Liver (tissue), 9 donors: Measurements from ENCODE around the gene DNASE2B. TPM values are rescaled to one million over a fixed set of nuclear protein-coding genes. Genes with fewer than 3 reads are reported as not detected.

ENCODE experiments used
- DNase-seq: peaks from one replicate; pipeline ENCODE4 v3.0.0-alpha.2; 2017; ENCODE audit warnings: low spot score
- H3K27ac ChIP-seq, 2 donors: one replicate each; pipeline ENCODE4 v1.7.0; 2013; ENCODE audit warnings: inconsistent platforms in 2 of 2, low read length in 2 of 2, control low read depth in 1 of 2, low read depth in 1 of 2, mild to moderate bottlenecking in 1 of 2
- H3K27me3 ChIP-seq, 4 donors: one replicate each; pipeline versions ENCODE4 v1.6.1 to v1.7.0; 2013; ENCODE audit warnings: low read length in 3 of 4, inconsistent platforms in 1 of 4, mild to moderate bottlenecking in 1 of 4, moderate library complexity in 1 of 4; ENCODE audit not compliant: control insufficient read depth in 4 of 4, insufficient read depth in 4 of 4
- H3K36me3 ChIP-seq, 4 donors: one replicate each; pipeline versions ENCODE4 v1.6.1 to v1.7.0; 2013; ENCODE audit warnings: low read length in 3 of 4, mild to moderate bottlenecking in 3 of 4, low read depth in 1 of 4, moderate library complexity in 1 of 4; ENCODE audit not compliant: control insufficient read depth in 4 of 4, insufficient read depth in 3 of 4
- H3K4me1 ChIP-seq, 4 donors: one replicate each; pipeline versions ENCODE4 v1.6.1 to v1.7.0; 2013; ENCODE audit warnings: low read length in 3 of 4, mild to moderate bottlenecking in 3 of 4, moderate library complexity in 1 of 4; ENCODE audit not compliant: control insufficient read depth in 4 of 4, insufficient read depth in 4 of 4
- H3K4me3 ChIP-seq, 3 donors: one replicate each; pipeline versions ENCODE4 v1.6.1 to v1.7.0; 2013; ENCODE audit warnings: low read length in 3 of 3, control low read depth in 1 of 3, low read depth in 1 of 3, mild to moderate bottlenecking in 1 of 3
- H3K9ac ChIP-seq, 2 donors: one replicate each; pipeline ENCODE4 v1.7.0; 2013; ENCODE audit warnings: low read length in 2 of 2, mild to moderate bottlenecking in 2 of 2, moderate library complexity in 2 of 2, control low read depth in 1 of 2, low read depth in 1 of 2
- H3K9me3 ChIP-seq, 4 donors: one replicate each; pipeline versions ENCODE4 v1.6.1 to v1.7.0; 2013; ENCODE audit warnings: low read length in 3 of 4; ENCODE audit not compliant: control insufficient read depth in 4 of 4
- ATF3 ChIP-seq: IDR thresholded peaks from 2 replicates; pipeline ENCODE4 v1.6.1; 2016; ENCODE audit warnings: antibody characterized with exemption
- JUND ChIP-seq, 2 donors: IDR thresholded peaks; 2 replicates each; pipeline ENCODE4 v1.6.1; 2016; ENCODE audit warnings: antibody characterized with exemption in 2 of 2
- RXRA ChIP-seq, 2 donors: IDR thresholded peaks; 2 replicates each; pipeline ENCODE4 v1.6.1; 2017 to 2018; ENCODE audit warnings: antibody characterized with exemption in 2 of 2, mild to moderate bottlenecking in 1 of 2
- TAF1 ChIP-seq: conservative IDR thresholded peaks from 2 replicates; pipeline ENCODE4 v1.6.1; 2016; ENCODE audit warnings: antibody characterized with exemption, mild to moderate bottlenecking
- WGBS: extraction: QIAGEN DNeasy Blood & Tissue Kit; methylation state at CpG from one replicate; pipeline ENCODE4 v1.1.7; 2013; 5-methylcytosine and 5-hydroxymethylcytosine counted together
- polyA plus RNA-seq, 2 donors: library from polyadenylated mRNA; stranded (reverse) in 1 of 2; unstranded in 1 of 2; fragments of 200-250 nt in 1 of 2; fragments of >200 nt in 1 of 2; fragmentation: Nextera tagmentation in 1 of 2; extraction: Ambion mirVana in 1 of 2; gene quantifications; one replicate each; pipeline versions ENCODE4 v1.2.1 to v1.2.3, GENCODE V29; 2013 to 2015
- total RNA-seq, 2 donors: library from RNA; depleted of rRNA; stranded (reverse); fragments of >200 nt; gene quantifications; one replicate each; pipeline ENCODE4 v1.2.3, GENCODE V29; 2014
- TF ChIP-seq, protein P1 (sequence below): fragments of 150-350 bp; IDR thresholded peaks from 2 replicates; pipeline ENCODE4 v1.5.1; 2017; ENCODE audit warnings: improper control_type of control experiment, low read depth, low read length; ENCODE audit not compliant: missing input control
- TF ChIP-seq, protein P2 (sequence below): IDR thresholded peaks from 2 replicates; pipeline ENCODE4 v1.6.1; 2016; ENCODE audit warnings: antibody characterized with exemption
- TF ChIP-seq, protein P3 (sequence below): IDR thresholded peaks from 2 replicates; pipeline ENCODE4 v1.6.1; 2016; ENCODE audit warnings: antibody characterized with exemption, mild to moderate bottlenecking
- donor health status: healthy.
- donor health status: healthy.
- donor health status: healthy.
- donor health status: healthy.
- donor health status: healthy.

DNASE2B gene
- total and polyA plus RNA-seq, 4 donors = not detected

DNA sequence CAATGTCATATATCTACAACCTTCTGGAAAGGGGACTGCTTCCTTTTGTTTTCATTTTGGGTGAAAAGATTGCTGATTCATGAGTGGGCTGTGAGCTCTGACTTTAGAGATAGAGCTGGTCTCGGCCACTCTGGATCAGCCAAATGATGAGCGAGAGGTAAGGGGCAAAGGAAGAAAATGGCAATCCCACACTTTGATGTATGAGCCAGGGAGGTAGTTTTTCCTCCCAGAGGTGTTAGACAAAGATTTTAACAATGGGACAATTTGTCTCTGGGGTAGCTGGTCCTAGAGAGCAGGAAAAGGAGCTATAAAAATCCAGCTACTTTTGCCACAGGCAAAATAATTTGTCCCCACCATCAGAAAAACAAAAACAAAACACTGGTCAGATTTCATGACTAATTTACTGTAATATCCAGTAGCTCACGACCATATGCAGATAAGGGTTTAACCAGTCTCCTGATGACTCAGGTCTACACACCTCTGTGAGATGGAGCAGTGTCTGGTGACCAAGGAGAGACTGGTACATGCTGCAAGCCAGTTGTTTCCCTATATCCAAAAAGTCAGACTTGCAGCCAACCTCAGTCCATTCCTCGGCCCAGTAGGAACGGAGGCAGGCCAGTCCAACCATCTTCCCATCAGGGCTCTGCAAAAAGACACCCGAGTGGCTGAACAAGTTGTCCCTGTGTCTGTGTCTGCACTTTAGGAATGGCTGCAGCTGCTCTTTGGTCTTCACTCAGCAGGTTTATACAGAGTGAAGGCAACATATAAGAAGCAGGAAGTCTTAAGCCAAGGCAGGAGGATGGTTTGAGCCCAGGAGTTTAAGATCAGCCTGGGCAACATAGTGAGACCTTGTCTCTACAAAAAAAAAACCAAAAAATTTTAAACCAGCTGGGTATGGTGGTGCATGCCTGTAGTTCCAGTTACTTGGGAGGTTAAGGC, 29.2 kb downstream of the DNASE2B start (continued):
- TF ChIP-seq RXRA (IDR thresholded peaks at IDR 0.05) = no peak

DNA sequence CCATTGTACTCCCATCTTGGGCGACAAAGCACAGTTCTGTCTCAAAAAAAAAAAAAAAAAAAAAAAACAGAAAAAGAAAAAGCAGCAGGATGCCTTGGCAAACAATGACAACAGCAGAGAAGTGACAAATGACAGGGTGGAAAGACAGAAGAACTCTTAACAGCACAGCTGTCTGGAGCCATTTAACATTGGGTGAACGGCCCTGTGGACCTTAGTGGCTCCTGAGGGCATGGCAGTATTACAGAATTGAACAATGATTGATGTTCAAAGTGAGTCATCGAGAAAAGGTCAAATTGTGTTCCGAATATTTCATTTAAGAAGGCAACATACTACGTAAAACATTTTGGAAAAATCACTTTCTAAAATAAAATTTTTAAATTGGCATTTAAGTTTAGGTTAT, 30.0 kb downstream of the DNASE2B start:
- H3K27ac ChIP-seq = no peak overlapping the region
- peaks cover 0 to 2% (median under 1%) of the 10 kb centered on the region in 4 donors for H3K4me1 ChIP-seq
- H3K36me3 ChIP-seq = no peaks in the 10 kb centered on the region
- TF ChIP-seq, protein P1, sequence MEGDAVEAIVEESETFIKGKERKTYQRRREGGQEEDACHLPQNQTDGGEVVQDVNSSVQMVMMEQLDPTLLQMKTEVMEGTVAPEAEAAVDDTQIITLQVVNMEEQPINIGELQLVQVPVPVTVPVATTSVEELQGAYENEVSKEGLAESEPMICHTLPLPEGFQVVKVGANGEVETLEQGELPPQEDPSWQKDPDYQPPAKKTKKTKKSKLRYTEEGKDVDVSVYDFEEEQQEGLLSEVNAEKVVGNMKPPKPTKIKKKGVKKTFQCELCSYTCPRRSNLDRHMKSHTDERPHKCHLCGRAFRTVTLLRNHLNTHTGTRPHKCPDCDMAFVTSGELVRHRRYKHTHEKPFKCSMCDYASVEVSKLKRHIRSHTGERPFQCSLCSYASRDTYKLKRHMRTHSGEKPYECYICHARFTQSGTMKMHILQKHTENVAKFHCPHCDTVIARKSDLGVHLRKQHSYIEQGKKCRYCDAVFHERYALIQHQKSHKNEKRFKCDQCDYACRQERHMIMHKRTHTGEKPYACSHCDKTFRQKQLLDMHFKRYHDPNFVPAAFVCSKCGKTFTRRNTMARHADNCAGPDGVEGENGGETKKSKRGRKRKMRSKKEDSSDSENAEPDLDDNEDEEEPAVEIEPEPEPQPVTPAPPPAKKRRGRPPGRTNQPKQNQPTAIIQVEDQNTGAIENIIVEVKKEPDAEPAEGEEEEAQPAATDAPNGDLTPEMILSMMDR = no peak
- TF ChIP-seq, protein P2, sequence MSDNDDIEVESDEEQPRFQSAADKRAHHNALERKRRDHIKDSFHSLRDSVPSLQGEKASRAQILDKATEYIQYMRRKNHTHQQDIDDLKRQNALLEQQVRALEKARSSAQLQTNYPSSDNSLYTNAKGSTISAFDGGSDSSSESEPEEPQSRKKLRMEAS = no peak
- TF ChIP-seq JUND (IDR thresholded peaks at IDR 0.05) (no peak), TAF1 (no peak), ATF3 (no peak)
- TF ChIP-seq, protein P3, sequence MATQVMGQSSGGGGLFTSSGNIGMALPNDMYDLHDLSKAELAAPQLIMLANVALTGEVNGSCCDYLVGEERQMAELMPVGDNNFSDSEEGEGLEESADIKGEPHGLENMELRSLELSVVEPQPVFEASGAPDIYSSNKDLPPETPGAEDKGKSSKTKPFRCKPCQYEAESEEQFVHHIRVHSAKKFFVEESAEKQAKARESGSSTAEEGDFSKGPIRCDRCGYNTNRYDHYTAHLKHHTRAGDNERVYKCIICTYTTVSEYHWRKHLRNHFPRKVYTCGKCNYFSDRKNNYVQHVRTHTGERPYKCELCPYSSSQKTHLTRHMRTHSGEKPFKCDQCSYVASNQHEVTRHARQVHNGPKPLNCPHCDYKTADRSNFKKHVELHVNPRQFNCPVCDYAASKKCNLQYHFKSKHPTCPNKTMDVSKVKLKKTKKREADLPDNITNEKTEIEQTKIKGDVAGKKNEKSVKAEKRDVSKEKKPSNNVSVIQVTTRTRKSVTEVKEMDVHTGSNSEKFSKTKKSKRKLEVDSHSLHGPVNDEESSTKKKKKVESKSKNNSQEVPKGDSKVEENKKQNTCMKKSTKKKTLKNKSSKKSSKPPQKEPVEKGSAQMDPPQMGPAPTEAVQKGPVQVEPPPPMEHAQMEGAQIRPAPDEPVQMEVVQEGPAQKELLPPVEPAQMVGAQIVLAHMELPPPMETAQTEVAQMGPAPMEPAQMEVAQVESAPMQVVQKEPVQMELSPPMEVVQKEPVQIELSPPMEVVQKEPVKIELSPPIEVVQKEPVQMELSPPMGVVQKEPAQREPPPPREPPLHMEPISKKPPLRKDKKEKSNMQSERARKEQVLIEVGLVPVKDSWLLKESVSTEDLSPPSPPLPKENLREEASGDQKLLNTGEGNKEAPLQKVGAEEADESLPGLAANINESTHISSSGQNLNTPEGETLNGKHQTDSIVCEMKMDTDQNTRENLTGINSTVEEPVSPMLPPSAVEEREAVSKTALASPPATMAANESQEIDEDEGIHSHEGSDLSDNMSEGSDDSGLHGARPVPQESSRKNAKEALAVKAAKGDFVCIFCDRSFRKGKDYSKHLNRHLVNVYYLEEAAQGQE = no peak
- H3K27me3 ChIP-seq = no peaks in the 10 kb centered on the region
- 92% methylated on average over 5 of the region's 5 CpGs for WGBS
- DNase-seq = no peak
- H3K9ac ChIP-seq = no peak overlapping the region
- H3K9me3 ChIP-seq = no peaks in the 10 kb centered on the region
- H3K4me3 ChIP-seq = no peak overlapping the region

DNA sequence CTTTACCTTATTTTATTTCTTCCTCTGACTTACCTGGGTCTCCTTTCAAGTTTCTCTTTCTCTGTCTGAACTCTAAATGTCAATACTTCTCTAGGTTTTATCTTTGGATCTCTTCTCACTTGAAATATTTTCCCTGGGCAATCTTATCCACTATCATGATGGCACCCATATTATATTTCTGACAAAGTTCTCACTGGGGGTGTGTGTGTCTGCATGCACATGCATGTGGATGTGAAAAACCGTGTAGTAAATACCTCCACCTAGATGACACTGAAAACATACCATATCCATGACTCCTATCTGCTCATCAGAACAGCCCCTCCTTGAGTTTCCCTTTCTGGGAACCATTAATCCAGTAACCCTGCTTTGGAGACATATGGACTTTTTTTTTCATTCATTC, 30.9 kb downstream of the DNASE2B start:
- 97% methylated on average over 1 of the region's 1 CpG for WGBS
- H3K9ac ChIP-seq = no peak overlapping the region
- no peaks in the 10 kb centered on the region for H3K27me3 ChIP-seq
- H3K4me3 ChIP-seq = no peak overlapping the region
- no peak for DNase-seq
- no peaks in the 10 kb centered on the region for H3K9me3 ChIP-seq
- H3K36me3 ChIP-seq = no peaks in the 10 kb centered on the region
- H3K27ac ChIP-seq = no peak overlapping the region
- H3K4me1 ChIP-seq = peaks cover 2 to 8% (median 4%) of the 10 kb centered on the region in 4 donors
- TF ChIP-seq, protein P1 = no peak
